OCI-LY1 (cell line): ENCODE measurements around the gene ARF1.
A peak's percentile ranks its signal among the peaks of the same experiment; 100 is the strongest.

Source experiments
- H2AFZ ChIP-seq: fragments of 200-600 bp; sonication (generic), shearing (Covaris generic); 2 replicates; pipeline ENCODE4 v1.6.0; 2014; ENCODE audit warnings: antibody characterized with exemption, mild to moderate bottlenecking, low read length
- H3F3A ChIP-seq: fragments of 200-600 bp; sonication (generic), shearing (Covaris generic); 2 replicates; pipeline ENCODE4 v1.6.0; 2014; ENCODE audit warnings: mild to moderate bottlenecking, antibody characterized with exemption, low read length, moderate library complexity; ENCODE audit not compliant: insufficient read depth
- H3K27ac ChIP-seq: fragments of 200-600 bp; sonication (generic); 2 replicates; pipeline ENCODE4 v1.5.1; 2014; ENCODE audit warnings: low read length, mixed run types, mild to moderate bottlenecking, low read depth; ENCODE audit not compliant: poor library complexity, severe bottlenecking
- H3K27me3 ChIP-seq: fragments of 200-600 bp; sonication (generic); 2 replicates; pipeline ENCODE4 v1.6.0; 2014; ENCODE audit warnings: antibody characterized with exemption, mild to moderate bottlenecking, low read length, moderate library complexity; ENCODE audit not compliant: insufficient read depth
- H3K36me3 ChIP-seq: fragments of 200-600 bp; sonication (generic); 2 replicates; pipeline ENCODE4 v1.6.1; 2014; ENCODE audit warnings: mild to moderate bottlenecking, antibody characterized with exemption, low read length, moderate library complexity, mixed read lengths; ENCODE audit not compliant: insufficient read depth
- H3K4me1 ChIP-seq: fragments of 200-600 bp; sonication (generic); 2 replicates; pipeline ENCODE4 v1.5.1; 2014; ENCODE audit warnings: mild to moderate bottlenecking, low read length, moderate library complexity; ENCODE audit not compliant: insufficient read depth, severe bottlenecking
- H3K4me2 ChIP-seq: fragments of 200-600 bp; sonication (generic), shearing (Covaris generic); 2 replicates; pipeline ENCODE4 v1.6.1; 2014; ENCODE audit warnings: low read length
- H3K4me3 ChIP-seq: fragments of 200-600 bp; sonication (generic); 2 replicates; pipeline ENCODE4 v1.5.1; 2014; ENCODE audit warnings: low read length, low read depth, mild to moderate bottlenecking, mixed read lengths; ENCODE audit not compliant: poor library complexity, severe bottlenecking
- H3K79me2 ChIP-seq: fragments of 200-600 bp; shearing (Covaris generic); 2 replicates; pipeline ENCODE4 v1.6.1; 2016; ENCODE audit warnings: mixed run types, low read length, mixed read lengths; ENCODE audit not compliant: insufficient read depth
- H3K9ac ChIP-seq: fragments of 200-600 bp; sonication (generic), shearing (Covaris generic); 2 replicates; pipeline ENCODE4 v1.6.1; 2014; ENCODE audit warnings: mild to moderate bottlenecking, low read length, mixed read lengths
- H3K9me2 ChIP-seq: fragments of 200-600 bp; sonication (generic), shearing (Covaris generic); 2 replicates; pipeline ENCODE4 v1.6.1; 2014; ENCODE audit warnings: low read depth, mild to moderate bottlenecking, low read length, mixed read lengths
- H3K9me3 ChIP-seq: fragments of 200-600 bp; shearing (Covaris generic); 2 replicates; pipeline ENCODE4 v1.6.1; 2014; ENCODE audit warnings: low read length, mixed read lengths
- H4K20me1 ChIP-seq: fragments of 200-600 bp; sonication (generic), shearing (Covaris generic); 2 replicates; pipeline ENCODE4 v1.6.0; 2016; ENCODE audit warnings: mild to moderate bottlenecking, low read length; ENCODE audit not compliant: insufficient read depth
- CTCF ChIP-seq: fragments of 200-600 bp; sonication (generic), shearing (Covaris generic); IDR thresholded peaks from 2 replicates; pipeline ENCODE4 v1.5.1; 2017; ENCODE audit warnings: mild to moderate bottlenecking, antibody characterized with exemption, low read length, moderate library complexity, mixed read lengths
- EZH2 ChIP-seq: fragments of 200-600 bp; sonication (generic), shearing (Covaris generic); IDR thresholded peaks from 2 replicates; pipeline ENCODE4 v1.8.0; 2017; ENCODE audit warnings: borderline replicate concordance, mixed run types, mild to moderate bottlenecking, antibody characterized with exemption, low read length, moderate library complexity, mixed read lengths

Gene ARF1

GRCh38 chr1:228100822-228101613 is 18.5 kb downstream of the ARF1 start:
- no peak overlapping the region for H2AFZ ChIP-seq
- H3K27me3 ChIP-seq = no peaks in the 10 kb centered on the region
- peaks cover 9% of the 10 kb centered on the region for H3K79me2 ChIP-seq
- no peak for TF ChIP-seq EZH2
- TF ChIP-seq CTCF = no peak
- H3K9me2 ChIP-seq = no peaks in the 10 kb centered on the region
- peaks cover 67% of the 10 kb centered on the region for H3K36me3 ChIP-seq
- H3K4me2 ChIP-seq = peak overlapping the region; percentile 78
- peak overlapping the region; percentile 96 for H3K4me3 ChIP-seq
- H3K4me1 ChIP-seq = peaks cover 23% of the 10 kb centered on the region
- H3K9me3 ChIP-seq = no peaks in the 10 kb centered on the region
- H4K20me1 ChIP-seq = no peaks in the 10 kb centered on the region
- peaks cover 9% of the 10 kb centered on the region for H3F3A ChIP-seq
- H3K9ac ChIP-seq = peak overlapping the region; percentile 89; the same call in 1 of the 2 replicates
- H3K27ac ChIP-seq = peak overlapping the region; percentile 64

- no peaks in the 10 kb centered on the region for H4K20me1 ChIP-seq
- H3K9me2 ChIP-seq = no peaks in the 10 kb centered on the region
- 0 out of 2 replicates have a peak, but pooled peaks cover 3% of the 10 kb centered on the region for H3K79me2 ChIP-seq
- H3K4me1 ChIP-seq = peaks cover 23% of the 10 kb centered on the region
- no peaks in the 10 kb centered on the region for H3K9me3 ChIP-seq
- H3K27ac ChIP-seq = peak overlapping the region; percentile 64
- peaks cover 66% of the 10 kb centered on the region for H3K36me3 ChIP-seq
- peaks cover 9% of the 10 kb centered on the region for H3F3A ChIP-seq
- H3K9ac ChIP-seq = peak overlapping the region; percentile 89
- peak overlapping the region; percentile 78 for H3K4me2 ChIP-seq
- no peak for TF ChIP-seq CTCF
- no peak for TF ChIP-seq EZH2
- peak overlapping the region; percentile 96 for H3K4me3 ChIP-seq
- no peaks in the 10 kb centered on the region for H3K27me3 ChIP-seq
- no peak overlapping the region for H2AFZ ChIP-seq
Observed at GRCh38 chr1:228101614-228101993, 19.1 kb downstream of the ARF1 start.

- no peaks in the 10 kb centered on the region for H4K20me1 ChIP-seq
- H3K27me3 ChIP-seq = no peaks in the 10 kb centered on the region
- peak overlapping the region; percentile 96 for H3K4me3 ChIP-seq
- peaks cover 23% of the 10 kb centered on the region for H3K4me1 ChIP-seq
- peaks cover 9% of the 10 kb centered on the region for H3F3A ChIP-seq
- H2AFZ ChIP-seq = no peak overlapping the region
- no peaks in the 10 kb centered on the region for H3K9me3 ChIP-seq
- TF ChIP-seq CTCF (peak; percentile 29), EZH2 (no peak)
- peaks cover 66% of the 10 kb centered on the region for H3K36me3 ChIP-seq
- H3K4me2 ChIP-seq = peak overlapping the region; percentile 78
- H3K27ac ChIP-seq = peak overlapping the region; percentile 64
- no peaks in the 10 kb centered on the region for H3K79me2 ChIP-seq
- H3K9me2 ChIP-seq = no peaks in the 10 kb centered on the region
- H3K9ac ChIP-seq = peak overlapping the region; percentile 89
Observed at GRCh38 chr1:228101994-228102790, 19.7 kb downstream of the ARF1 start.
